NCI-H82 (cell line): ENCODE measurements around the gene CDK15.
"Not testable (repeated sequence)": the region's sequence is repeated elsewhere in the genome, so short reads cannot be mapped to it uniquely, and the experiment has no call there.

ENCODE experiments used
- DNase-seq: peaks from one replicate; lab custom pipeline; 2025; lab: John Stamatoyannopoulos, UW

The CDK15 gene

GRCh38 chr2:201790291-201790690 lies 16.0 kb upstream of the CDK15 start:
- DNase-seq, result no peak

- no peak for DNase-seq
Measured at GRCh38 chr2:201790989-201791388, 15.3 kb upstream of the CDK15 start.

DNA sequence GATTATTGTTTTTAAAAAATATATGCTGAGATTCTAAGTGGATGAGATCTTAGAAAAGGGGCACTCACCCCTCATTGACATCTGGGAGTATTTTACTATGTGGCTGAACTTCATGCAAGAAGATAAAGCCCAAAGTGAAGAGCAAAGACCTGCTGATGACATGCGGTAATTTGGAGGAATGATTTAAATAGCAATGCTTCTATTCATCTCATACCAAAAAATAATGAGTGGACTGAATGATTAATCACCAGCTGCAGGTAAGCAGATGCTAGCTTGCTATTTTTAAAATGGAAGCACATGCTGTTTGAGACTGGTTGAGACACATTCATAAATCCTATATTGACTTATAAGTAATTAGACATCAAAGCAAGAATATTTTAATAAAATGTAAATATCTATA lies 12.7 kb upstream of the CDK15 start:
- DNase-seq, result no peak

GRCh38 chr2:201794294-201794693 lies 12.0 kb upstream of the CDK15 start:
- DNase-seq, result no peak

- peak; percentile 77 for DNase-seq
Measured at GRCh38 chr2:201795607-201796477, 10.5 kb upstream of the CDK15 start.

DNA sequence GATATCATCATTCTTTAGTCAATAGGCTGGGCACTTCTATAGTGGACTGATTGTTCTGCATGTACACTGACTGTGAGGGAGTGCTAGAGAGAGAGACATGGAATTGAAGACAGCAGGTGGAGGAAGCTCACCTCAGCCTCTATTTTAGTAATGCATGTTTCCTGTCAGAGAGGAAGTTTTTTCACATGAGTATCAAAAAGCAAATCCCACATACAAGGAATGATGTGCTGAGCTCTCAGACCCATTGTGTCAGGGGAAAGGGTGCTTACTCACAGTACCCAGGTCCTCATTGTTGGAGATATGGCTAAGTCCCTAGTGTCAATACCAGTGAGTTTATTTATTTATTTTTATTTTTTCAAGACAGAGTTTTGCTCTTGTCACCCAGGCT lies 9.9 kb upstream of the CDK15 start:
- no peak for DNase-seq

DNA sequence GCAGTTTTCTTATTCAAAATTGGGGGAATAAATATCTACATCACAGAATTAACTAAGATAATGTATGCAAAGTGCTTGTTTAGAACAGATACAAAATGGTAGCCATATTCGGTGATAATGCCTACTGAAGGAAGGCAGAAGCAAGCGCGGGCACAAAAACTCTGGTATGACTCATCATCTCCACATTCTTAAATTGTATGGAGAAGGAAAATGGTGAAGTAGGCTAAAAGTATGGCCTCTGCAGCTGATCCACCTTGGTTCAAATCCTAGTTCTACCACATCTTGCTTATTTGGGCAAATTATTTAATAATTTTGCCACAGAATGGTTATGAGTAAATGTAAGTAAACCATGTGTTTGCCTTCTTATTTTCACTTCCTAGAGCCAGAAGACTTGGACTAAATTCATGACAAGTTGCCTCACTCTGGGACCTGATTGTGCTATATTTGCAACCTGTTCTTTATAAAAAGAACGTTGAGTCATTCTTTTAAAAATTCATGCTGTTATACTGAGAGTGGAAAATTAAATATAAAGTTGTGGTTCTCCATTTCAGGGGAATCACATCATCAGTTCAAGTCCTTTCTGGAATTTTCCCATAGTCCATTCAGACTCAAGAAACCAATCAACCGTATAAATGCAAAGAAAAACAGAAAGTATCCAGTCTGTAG lies 9.0 kb upstream of the CDK15 start:
- DNase-seq, result no peak

DNA sequence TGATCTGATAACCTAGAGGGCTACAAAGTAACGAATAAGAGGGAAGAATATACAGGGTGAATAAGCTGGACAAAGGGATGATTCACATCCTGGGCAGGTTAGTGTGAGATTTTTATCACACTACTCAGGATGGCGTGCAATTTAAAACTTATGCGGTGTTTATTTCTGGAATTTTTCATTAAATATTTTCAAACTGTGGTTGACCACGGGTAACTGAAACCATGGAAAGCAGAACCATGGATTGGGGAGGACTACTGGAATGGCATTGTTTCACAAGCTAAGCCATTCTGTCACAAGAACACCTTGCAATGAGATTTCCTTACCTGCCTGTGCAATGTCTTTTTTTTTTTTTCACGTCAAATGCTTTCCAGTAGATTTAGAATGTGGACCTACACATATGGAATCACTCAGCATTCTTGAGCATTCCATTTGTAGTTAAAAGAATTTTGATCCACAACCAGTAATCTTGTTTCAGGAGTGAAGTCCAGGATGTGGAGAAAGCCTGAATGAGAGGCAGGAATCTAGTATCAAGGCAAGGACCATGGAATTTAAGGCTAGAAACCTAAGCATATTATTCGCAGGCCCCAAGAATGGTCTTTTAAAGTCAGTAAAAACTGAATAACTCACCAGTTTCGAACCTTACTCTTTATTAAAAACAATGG lies 8.0 kb upstream of the CDK15 start:
- DNase-seq, result no peak

DNA sequence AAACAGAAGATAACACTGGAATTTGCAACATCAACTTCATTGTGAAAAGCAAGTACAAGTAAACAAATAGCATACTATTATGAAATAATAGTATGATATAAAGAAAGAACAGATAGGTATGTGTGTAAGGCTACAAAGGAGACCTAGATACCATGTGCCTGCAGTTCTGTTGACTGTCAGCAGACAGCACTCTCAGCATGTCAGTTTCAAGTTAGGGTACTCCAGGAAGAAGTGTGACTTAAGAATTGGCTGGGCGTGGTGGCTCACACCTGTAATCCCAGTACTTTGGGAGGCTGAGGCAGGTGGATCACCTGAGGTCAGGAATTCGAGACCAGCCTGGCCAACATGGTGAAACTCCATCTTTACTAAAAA lies 7.4 kb upstream of the CDK15 start:
- peak; percentile 43 for DNase-seq

DNA sequence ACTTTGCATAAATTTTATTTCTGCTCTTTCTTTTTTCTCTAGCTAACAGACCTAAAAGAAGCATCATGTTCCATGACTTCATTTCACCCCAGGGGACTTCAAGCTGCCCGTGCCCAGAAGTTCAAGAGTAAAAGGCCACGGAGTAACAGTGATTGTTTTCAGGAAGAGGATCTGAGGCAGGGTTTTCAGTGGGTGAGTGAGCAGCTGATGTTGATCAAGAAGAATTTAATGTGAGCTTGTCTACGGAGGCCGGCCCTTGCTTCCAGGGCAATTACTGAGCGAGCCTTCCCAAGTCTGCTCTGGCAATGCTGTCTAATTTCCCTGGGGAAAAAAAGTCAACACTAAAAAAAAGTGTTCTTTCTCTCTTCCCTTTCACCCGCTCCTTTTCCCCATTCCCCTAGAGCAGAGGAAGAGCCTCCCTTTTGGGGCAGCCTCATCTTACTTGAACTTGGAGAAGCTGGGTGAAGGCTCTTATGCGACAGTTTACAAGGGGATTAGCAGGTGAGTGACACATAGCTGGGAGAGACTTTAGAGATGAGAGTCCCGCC lies 1.2 kb downstream of the CDK15 start:
- peak; percentile 55 for DNase-seq

DNA sequence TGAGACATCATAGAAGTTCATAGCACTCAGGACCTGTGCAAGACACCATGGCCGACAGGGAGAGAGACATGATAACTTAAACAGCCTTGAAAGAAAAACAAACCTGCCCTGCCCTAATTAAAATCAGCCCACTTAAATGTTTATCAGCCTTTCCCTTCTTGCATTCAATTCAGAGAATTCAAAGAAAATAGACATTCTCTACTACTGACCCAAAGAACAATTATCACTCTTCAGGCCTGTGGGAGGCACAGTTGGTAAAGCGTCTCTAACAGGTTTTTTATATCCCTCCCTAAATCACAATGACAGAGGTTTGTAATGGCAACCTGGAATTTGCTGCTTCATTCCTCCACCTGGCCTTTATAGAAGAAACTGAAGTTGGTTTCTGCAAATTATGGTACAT lies 1.7 kb downstream of the CDK15 start:
- DNase-seq, result no peak

DNA sequence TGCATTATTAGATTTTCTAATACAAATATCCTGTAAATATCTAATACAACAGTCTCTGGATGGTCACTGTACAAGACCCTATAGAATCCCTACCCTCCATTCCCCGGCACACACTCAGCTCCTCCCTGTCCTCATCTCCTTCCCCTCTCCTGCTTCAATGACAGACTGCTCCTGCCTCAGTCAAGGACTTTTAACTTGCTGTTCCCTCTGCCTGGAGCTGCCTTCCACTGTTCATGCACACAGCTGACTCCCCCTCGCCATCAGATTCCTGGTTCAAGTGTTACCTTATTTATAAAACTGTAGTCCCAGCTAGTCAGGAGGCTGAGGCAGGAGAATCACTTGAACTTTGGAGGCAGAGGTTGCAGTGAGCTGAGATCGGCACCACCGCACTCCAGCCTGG lies 3.3 kb downstream of the CDK15 start:
- no peak for DNase-seq

DNA sequence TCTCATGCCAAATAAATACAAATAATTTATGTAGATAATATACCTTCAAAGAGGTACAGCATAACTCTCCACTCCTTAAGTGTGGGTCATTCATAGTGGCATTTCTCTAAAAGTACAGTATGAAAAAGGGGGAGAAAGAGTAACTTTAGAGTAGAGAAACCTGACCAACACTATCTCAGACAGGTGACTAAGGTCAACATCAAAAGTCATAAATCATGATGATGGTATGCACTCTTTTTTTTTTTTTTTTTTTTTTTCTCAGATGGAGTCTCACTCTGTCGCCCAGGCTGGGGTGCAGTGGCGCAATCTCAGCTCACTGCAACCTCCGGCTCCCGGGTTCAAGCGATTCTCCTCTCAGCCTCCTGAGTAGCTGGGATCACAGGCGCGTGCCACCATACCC lies 4.3 kb downstream of the CDK15 start:
- DNase-seq, result not testable (repeated sequence)

GRCh38 chr2:201813996-201814760 lies 7.8 kb downstream of the CDK15 start:
- no peak for DNase-seq

DNA sequence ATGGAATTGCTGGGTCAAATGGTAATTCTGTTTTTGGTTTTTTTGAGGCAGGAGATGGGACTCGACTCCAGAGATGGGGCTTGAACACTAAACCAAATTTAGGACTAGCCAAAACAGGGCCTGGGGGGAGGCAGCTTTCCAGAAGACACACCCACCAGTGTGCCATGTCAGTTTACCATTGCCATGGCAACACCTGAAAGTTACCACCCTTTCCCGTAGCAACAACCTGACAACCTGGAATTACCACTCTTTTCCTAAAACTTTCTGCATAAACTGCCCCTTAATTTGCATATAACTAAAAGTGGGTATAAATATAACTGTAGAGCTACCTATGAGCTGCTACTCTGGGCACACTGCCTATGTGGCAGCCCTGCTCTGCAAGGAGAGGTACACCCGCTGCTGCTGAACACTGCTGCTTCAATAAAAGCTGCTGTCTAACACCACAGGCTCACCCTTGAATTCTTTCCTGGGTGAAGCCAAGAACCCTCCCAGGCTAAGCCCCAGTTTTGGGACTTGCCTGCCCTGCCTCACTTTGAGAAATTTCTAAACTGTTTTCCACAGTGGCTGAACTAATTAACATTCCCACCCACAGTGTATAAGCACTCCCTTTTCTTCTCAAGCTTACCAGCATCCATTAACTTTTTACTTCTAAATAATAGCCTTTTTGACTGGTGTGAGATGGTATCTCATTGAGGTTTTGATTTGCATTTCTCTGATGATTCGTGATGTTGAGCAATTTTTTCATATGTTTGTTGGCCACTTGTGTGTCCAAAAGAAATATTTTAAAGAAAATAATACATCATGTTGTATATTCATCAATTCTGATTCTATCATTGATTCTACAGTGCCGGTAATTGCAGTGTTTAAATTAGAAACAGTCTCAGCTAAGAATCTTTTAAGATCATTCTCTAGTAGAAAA lies 10.6 kb downstream of the CDK15 start:
- DNase-seq, result no peak

DNA sequence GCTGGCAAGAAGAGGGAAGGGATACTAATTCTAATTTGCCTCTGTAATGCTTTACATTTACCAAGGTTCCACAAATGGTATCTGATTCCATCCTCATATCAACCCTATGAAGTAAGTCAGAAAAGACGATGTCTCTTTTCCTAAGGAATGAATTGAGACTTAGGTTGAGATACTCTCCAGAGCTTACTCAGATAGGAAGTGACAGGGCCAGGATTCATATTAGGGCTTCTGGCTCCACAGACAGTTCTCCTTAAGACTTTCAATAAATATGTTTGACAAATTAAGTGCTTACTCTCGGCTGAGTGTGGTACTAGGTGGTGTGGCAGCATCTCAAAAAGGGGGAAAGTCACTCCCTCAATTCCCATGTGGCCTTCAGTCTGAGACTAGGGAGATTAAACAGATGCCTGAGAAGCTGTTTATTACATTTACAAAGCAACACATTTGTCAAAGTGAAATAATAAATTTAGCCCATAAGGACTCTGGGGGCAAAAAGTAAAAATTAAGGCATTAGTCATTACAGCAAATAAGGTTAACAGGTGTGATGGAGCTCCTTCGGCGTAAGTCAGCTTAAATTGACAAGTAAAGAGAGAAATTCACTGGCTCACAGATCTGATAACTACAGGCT lies 14.2 kb downstream of the CDK15 start:
- DNase-seq, result peak; percentile 66

DNA sequence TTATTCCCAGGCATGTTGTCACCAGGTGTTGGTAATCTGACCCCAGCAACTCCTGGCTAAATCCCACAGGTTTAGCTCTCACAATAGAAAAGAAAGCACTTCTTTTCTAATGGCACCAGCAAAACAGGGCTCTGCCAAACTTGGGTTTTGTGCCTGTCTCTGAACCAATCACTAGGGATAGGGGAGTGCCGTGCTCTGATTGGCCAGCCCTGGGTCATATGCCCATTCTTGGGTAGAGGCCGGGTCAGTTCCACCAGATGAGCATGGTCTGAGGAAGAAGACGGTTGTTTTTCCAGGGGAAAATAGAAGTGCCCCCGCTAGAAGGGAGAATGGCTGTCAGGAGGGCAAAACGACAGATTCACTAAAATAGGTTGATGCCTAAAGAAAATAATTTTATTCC lies 14.7 kb downstream of the CDK15 start:
- DNase-seq, result no peak

DNA sequence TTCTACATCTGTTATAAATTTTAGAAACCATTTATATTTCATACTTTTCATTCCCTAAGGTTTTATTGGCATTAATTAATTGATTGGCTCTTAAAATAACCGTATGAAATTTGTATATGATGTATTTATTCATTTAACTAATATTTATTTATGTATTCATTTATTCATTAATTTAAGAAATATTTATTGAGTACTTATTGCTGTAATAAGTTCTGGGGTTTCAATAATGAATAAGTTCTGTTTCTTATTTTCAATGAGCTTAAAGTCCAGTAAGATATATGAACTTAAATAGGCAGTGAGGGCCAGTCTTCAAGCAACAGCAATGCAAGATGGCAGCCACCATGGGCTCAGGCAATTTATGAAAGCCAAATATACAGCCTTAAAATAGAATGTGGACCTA lies 17.9 kb downstream of the CDK15 start:
- DNase-seq, result no peak

DNA sequence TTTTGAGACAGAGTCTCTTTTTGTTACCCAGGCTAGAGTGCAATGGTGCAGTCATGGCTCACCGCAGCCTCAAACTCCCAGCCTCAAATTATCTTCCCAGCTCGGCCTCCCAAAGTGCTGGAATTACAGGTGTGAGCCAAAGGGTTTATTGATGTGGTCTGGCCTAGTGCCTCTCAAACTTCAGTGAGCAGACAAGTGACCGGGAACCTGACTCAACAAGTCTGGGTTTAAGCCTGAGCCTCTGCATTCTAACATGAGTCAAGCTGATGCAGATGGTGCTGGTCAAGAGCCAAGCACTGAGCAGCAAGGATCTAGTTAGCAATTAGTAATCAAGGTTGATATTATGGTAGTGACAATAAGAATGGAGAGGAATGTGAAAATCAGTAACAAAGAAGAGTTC lies 21.3 kb downstream of the CDK15 start:
- no peak for DNase-seq

GRCh38 chr2:201828220-201828619 lies 21.9 kb downstream of the CDK15 start:
- DNase-seq, result no peak

DNA sequence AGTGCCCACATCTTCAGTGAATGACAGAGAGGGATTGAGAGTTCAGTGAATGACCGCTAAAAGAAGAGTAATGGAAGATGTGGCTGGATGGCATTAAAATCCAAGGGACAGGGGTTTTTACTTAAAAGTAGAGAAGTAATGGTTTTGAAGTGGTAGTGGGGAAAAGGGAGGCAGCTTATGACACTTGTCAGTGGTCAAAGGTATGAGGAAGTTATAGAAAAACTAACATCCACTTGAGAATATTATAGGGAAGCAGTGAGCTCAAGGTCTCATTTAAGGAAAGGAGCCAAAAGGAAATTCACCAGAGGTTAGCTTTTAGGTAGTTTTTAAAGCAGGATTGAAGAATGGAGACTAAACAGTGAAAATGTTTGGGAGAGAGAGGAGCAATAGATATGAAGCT lies 24.3 kb downstream of the CDK15 start:
- no peak for DNase-seq
